ENCODE measurements around the gene RASA4.
"Not testable (repeated sequence)": the region's sequence is repeated elsewhere in the genome, so short reads cannot be mapped to it uniquely, and the experiment has no call there.

The RASA4 gene

GRCh38 chr7:102616507-102617125 lies at the start of gene RASA4:
TSS of gene RASA4 (minus strand) at chr7:102616756. CDS start at chr7:102616689, 67 bp downstream.
- DNase-seq (ENCODE audit: low read depth): not testable (repeated sequence)

GRCh38 chr7:102664765-102665164 lies 48.2 kb upstream of the RASA4 start:
- not testable (repeated sequence) for DNase-seq (ENCODE audit: low read depth)

GRCh38 chr7:102649924-102650323 lies 33.4 kb upstream of the RASA4 start, which contains the start of gene SPDYE2B:
TSS of gene SPDYE2B (plus strand) at chr7:102650319. CDS start at chr7:102652349, 2,030 bp downstream.
- DNase-seq (ENCODE audit: low read depth): not testable (repeated sequence)

GRCh38 chr7:102647813-102648212 lies 31.3 kb upstream of the RASA4 start:
- DNase-seq (ENCODE audit: low read depth): not testable (repeated sequence)

GRCh38 chr7:102643404-102643803 lies 26.8 kb upstream of the RASA4 start:
- DNase-seq (ENCODE audit: low read depth): not testable (repeated sequence)

GRCh38 chr7:102642691-102643090 lies 26.1 kb upstream of the RASA4 start, which contains the start of gene UPK3BL1:
TSS of gene UPK3BL1 (minus strand) at chr7:102642791. CDS start at chr7:102642741, 50 bp downstream.
- not testable (repeated sequence) for DNase-seq (ENCODE audit: low read depth)

GRCh38 chr7:102638848-102639247 lies 22.3 kb upstream of the RASA4 start:
- not testable (repeated sequence) for DNase-seq (ENCODE audit: low read depth)

- not testable (repeated sequence) for DNase-seq (ENCODE audit: low read depth)
Observed at GRCh38 chr7:102636956-102637355, 20.4 kb upstream of the RASA4 start.

- not testable (repeated sequence) for DNase-seq (ENCODE audit: low read depth)
Observed at GRCh38 chr7:102635354-102635753, 18.8 kb upstream of the RASA4 start.

GRCh38 chr7:102634299-102634698 lies 17.7 kb upstream of the RASA4 start:
- DNase-seq (ENCODE audit: low read depth): not testable (repeated sequence)

GRCh38 chr7:102630622-102631021 lies 14.1 kb upstream of the RASA4 start:
- DNase-seq (ENCODE audit: low read depth): not testable (repeated sequence)

- not testable (repeated sequence) for DNase-seq (ENCODE audit: low read depth)
Observed at GRCh38 chr7:102627271-102627904, 10.8 kb upstream of the RASA4 start.

- not testable (repeated sequence) for DNase-seq (ENCODE audit: low read depth)
Observed at GRCh38 chr7:102618122-102618521, 1.6 kb upstream of the RASA4 start.

- not testable (repeated sequence) for DNase-seq (ENCODE audit: low read depth)
Observed at GRCh38 chr7:102615930-102616329, 626 bp downstream of the RASA4 start.

GRCh38 chr7:102614873-102615272 lies 1.7 kb downstream of the RASA4 start:
- DNase-seq (ENCODE audit: low read depth): not testable (repeated sequence)

- not testable (repeated sequence) for DNase-seq (ENCODE audit: low read depth)
Observed at GRCh38 chr7:102614346-102614697, 2.2 kb downstream of the RASA4 start.

GRCh38 chr7:102613575-102614345 lies 2.8 kb downstream of the RASA4 start:
- DNase-seq (ENCODE audit: low read depth): not testable (repeated sequence)

- not testable (repeated sequence) for DNase-seq (ENCODE audit: low read depth)
Observed at GRCh38 chr7:102611675-102612325, 4.8 kb downstream of the RASA4 start.

GRCh38 chr7:102611013-102611674 lies 5.4 kb downstream of the RASA4 start:
- not testable (repeated sequence) for DNase-seq (ENCODE audit: low read depth)

GRCh38 chr7:102610441-102610840 lies 6.1 kb downstream of the RASA4 start:
- DNase-seq (ENCODE audit: low read depth): not testable (repeated sequence)

GRCh38 chr7:102609734-102610133 lies 6.8 kb downstream of the RASA4 start:
- not testable (repeated sequence) for DNase-seq (ENCODE audit: low read depth)
